Keratinocyte (primary cell): ENCODE data around the gene ZNF148. TPM values are rescaled to one million over a fixed set of nuclear protein-coding genes. Genes with fewer than 3 reads are reported as not detected.

Source experiments
- DNase-seq: peaks from one replicate; pipeline ENCODE4 v3.0.0-alpha.2; 2011; ENCODE audit warnings: low read depth, missing footprints, low spot score
- FAIRE-seq: peaks from 2 replicates; lab custom pipeline; 2011; peaks lifted over from hg19 to GRCh38; lab: Jason Lieb, UNC
- H2AFZ ChIP-seq: 2 replicates; pipeline ENCODE4 v1.6.0; 2012; ENCODE audit warnings: low read length, control low read depth, inconsistent platforms; ENCODE audit not compliant: control insufficient read depth
- H3K27ac ChIP-seq: 2 replicates; pipeline ENCODE4 v1.5.1; 2011; ENCODE audit warnings: low read length; ENCODE audit not compliant: control insufficient read depth, insufficient read depth
- H3K27me3 ChIP-seq: 3 replicates; pipeline ENCODE4 v1.6.0; 2011; ENCODE audit warnings: low read length; ENCODE audit not compliant: control insufficient read depth, insufficient read depth; ENCODE audit errors: extremely low read depth
- H3K36me3 ChIP-seq, 2 experiments: 2 replicates in 1 of 2; 3 replicates in 1 of 2; pipeline ENCODE4 v1.5.1; 2011; ENCODE audit warnings: low read length in 2 of 2, mild to moderate bottlenecking in 1 of 2; ENCODE audit not compliant: control insufficient read depth in 2 of 2, insufficient read depth in 2 of 2; ENCODE audit errors: extremely low read depth in 1 of 2
- H3K4me1 ChIP-seq: 3 replicates; pipeline ENCODE4 v1.5.1; 2011; ENCODE audit warnings: low read length; ENCODE audit not compliant: control insufficient read depth, insufficient read depth; ENCODE audit errors: extremely low read depth
- H3K4me2 ChIP-seq: 3 replicates; pipeline ENCODE4 v1.6.0; 2011; ENCODE audit warnings: low read depth, low read length; ENCODE audit not compliant: control insufficient read depth, insufficient read depth; ENCODE audit errors: extremely low read depth
- H3K4me3 ChIP-seq, 3 experiments: fragments of 200-600 bp in 1 of 3; sonication (generic) in 1 of 3; 2 replicates in 2 of 3; 3 replicates in 1 of 3; pipeline ENCODE4 v1.5.1; 2011 to 2016; ENCODE audit warnings: low read length in 3 of 3, mild to moderate bottlenecking in 3 of 3, control low read depth in 2 of 3, inconsistent platforms in 1 of 3, low read depth in 1 of 3, mixed read lengths in 1 of 3, mixed run types in 1 of 3, moderate library complexity in 1 of 3; ENCODE audit not compliant: control insufficient read depth in 2 of 3, insufficient read depth in 2 of 3; ENCODE audit errors: extremely low read depth in 1 of 3
- H3K79me2 ChIP-seq: 2 replicates; pipeline ENCODE4 v1.6.0; 2012; ENCODE audit warnings: low read length; ENCODE audit not compliant: control insufficient read depth, insufficient read depth
- H3K9ac ChIP-seq: 3 replicates; pipeline ENCODE4 v1.6.0; 2011; ENCODE audit warnings: low read length; ENCODE audit not compliant: control insufficient read depth, insufficient read depth; ENCODE audit errors: extremely low read depth
- H3K9me1 ChIP-seq: 3 replicates; pipeline ENCODE4 v1.6.0; 2011; ENCODE audit warnings: low read length; ENCODE audit not compliant: control insufficient read depth, insufficient read depth; ENCODE audit errors: extremely low read depth
- H3K9me3 ChIP-seq: 2 replicates; pipeline ENCODE4 v1.5.1; 2012; ENCODE audit warnings: low read depth, low read length; ENCODE audit not compliant: control insufficient read depth
- H4K20me1 ChIP-seq: 3 replicates; pipeline ENCODE4 v1.6.0; 2011; ENCODE audit warnings: low read length; ENCODE audit not compliant: control insufficient read depth, insufficient read depth; ENCODE audit errors: extremely low read depth
- CTCF ChIP-seq, 3 experiments: IDR thresholded peaks in 1 of 3; conservative IDR thresholded peaks in 1 of 3; optimal IDR thresholded peaks in 1 of 3; 2 replicates in 2 of 3; 3 replicates in 1 of 3; pipeline versions ENCODE3 to v1.5.1; 2011; ENCODE audit warnings: low read length in 3 of 3, mild to moderate bottlenecking in 3 of 3, moderate library complexity in 2 of 3, control low read depth in 1 of 3, inconsistent platforms in 1 of 3; ENCODE audit not compliant: insufficient read depth in 2 of 3; ENCODE audit errors: extremely low read depth in 1 of 3
- EZH2 ChIP-seq: IDR thresholded peaks from one replicate; pipeline ENCODE4 v1.6.1; 2012; ENCODE audit warnings: inconsistent platforms, mild to moderate bottlenecking, low read length, moderate library complexity
- dilution Hi-C: fragments of 300-500 bp; cut with MboI; formaldehyde crosslinking; loops from one replicate; pipeline ENCODE4 v1.7.0; 2020; ENCODE audit warnings: low sequenced_read_pairs; ENCODE audit not compliant: extremely low pct_ligation_motif_present
- polyA plus RNA-seq, 5 experiments: library from polyadenylated mRNA; depleted of rRNA in 3 of 5; stranded (reverse) in 3 of 5; stranded (forward) in 1 of 5; unstranded in 1 of 5; fragments of >200 nt; gene quantifications; 1 replicate in 1 of 5; 2 replicates in 3 of 5; 3 replicates in 1 of 5; pipeline versions ENCODE4 v1.2.1 to v1.2.3, GENCODE V29; 2011 to 2012; ENCODE audit warnings: missing spikeins in 2 of 5, low read depth in 1 of 5, low replicate concordance in 1 of 5

Gene ZNF148
- polyA plus RNA-seq, 1 donor (not counting 4 experiments of a cell fraction or from before 2014, with no cell fraction given), result 21.4 TPM

GRCh38 chr3:125340121-125340520 lies 35.0 kb downstream of the ZNF148 start:
- dilution Hi-C loops, result no loop called here
- TF ChIP-seq EZH2 (no peak), CTCF (optimal IDR thresholded peaks at IDR 0.05 in 1 of 3, IDR thresholded peaks at IDR 0.05 in 1 of 3, conservative IDR thresholded peaks at IDR 0.05 in 1 of 3; ENCODE audit: extremely low read depth in 1 of 3, insufficient read depth in 2 of 3, low read length in 3 of 3) (no peak)
- FAIRE-seq, result no peak
- no peak overlapping the region for H3K4me3 ChIP-seq
- no peak overlapping the region for H3K27ac ChIP-seq
- H3K9me3 ChIP-seq, result no peaks in the 10 kb centered on the region
- H4K20me1 ChIP-seq, result peaks cover 2% of the 10 kb centered on the region
- DNase-seq, result no peak
- no peak overlapping the region for H2AFZ ChIP-seq
- no peaks in the 10 kb centered on the region for H3K4me1 ChIP-seq
- no peak overlapping the region for H3K4me2 ChIP-seq
- no peaks in the 10 kb centered on the region for H3K27me3 ChIP-seq
- no peak overlapping the region for H3K9ac ChIP-seq
- H3K9me1 ChIP-seq, result no peaks in the 10 kb centered on the region
- no peaks in the 10 kb centered on the region for H3K36me3 ChIP-seq
- peaks cover 95% of the 10 kb centered on the region for H3K79me2 ChIP-seq

GRCh38 chr3:125337506-125337905 lies 37.6 kb downstream of the ZNF148 start:
- H3K4me2 ChIP-seq, result no peak overlapping the region
- H3K4me1 ChIP-seq, result no peaks in the 10 kb centered on the region
- DNase-seq (no peak), FAIRE-seq (no peak)
- H3K79me2 ChIP-seq, result peaks cover 93% of the 10 kb centered on the region
- H3K27me3 ChIP-seq, result no peaks in the 10 kb centered on the region
- no peak overlapping the region for H3K9ac ChIP-seq
- no peak for TF ChIP-seq EZH2
- no peak for TF ChIP-seq CTCF (optimal IDR thresholded peaks at IDR 0.05 in 1 of 3, IDR thresholded peaks at IDR 0.05 in 1 of 3, conservative IDR thresholded peaks at IDR 0.05 in 1 of 3; ENCODE audit: extremely low read depth in 1 of 3, insufficient read depth in 2 of 3, low read length in 3 of 3)
- no peak overlapping the region for H2AFZ ChIP-seq
- H3K9me3 ChIP-seq, result no peaks in the 10 kb centered on the region
- dilution Hi-C loops, result no loop called here
- no peaks in the 10 kb centered on the region for H3K36me3 ChIP-seq
- peaks cover 10% of the 10 kb centered on the region for H4K20me1 ChIP-seq
- H3K9me1 ChIP-seq, result no peaks in the 10 kb centered on the region
- no peak overlapping the region for H3K27ac ChIP-seq
- no peak overlapping the region for H3K4me3 ChIP-seq
